Prostate gland (tissue), 2 donors: Measurements from ENCODE around the gene MLN. TPM values are rescaled to one million over a fixed set of nuclear protein-coding genes. Genes with fewer than 3 reads are reported as not detected.

Source experiments
- DNase-seq: peaks from one replicate; pipeline ENCODE4 v3.0.0-alpha.2; 2019; ENCODE audit warnings: low spot score
- H3K27ac ChIP-seq, 2 donors: fragments of 200-600 bp; sonication (generic); 2 replicates each; pipeline ENCODE4 v1.5.1; 2017 to 2019
- H3K27me3 ChIP-seq: fragments of 200-600 bp; sonication (generic); replicated peaks from 2 replicates; pipeline ENCODE4 v1.5.1; 2019; ENCODE audit not compliant: insufficient read depth
- H3K36me3 ChIP-seq, 2 donors: fragments of 200-600 bp; sonication (generic); 1 replicate in 1 of 2; 2 replicates in 1 of 2; pipeline versions ENCODE4 v1.5.1 to v1.8.1; 2017 to 2019
- H3K4me1 ChIP-seq: fragments of 200-600 bp; sonication (generic); replicated peaks from 2 replicates; pipeline ENCODE4 v1.5.1; 2019
- H3K4me3 ChIP-seq, 2 donors: fragments of 200-600 bp; sonication (generic); 2 replicates each; pipeline ENCODE4 v1.5.1; 2017 to 2019
- H3K9me3 ChIP-seq: fragments of 200-600 bp; sonication (generic); 2 replicates; pipeline ENCODE4 v1.5.1; 2017
- CTCF ChIP-seq, 4 experiments: fragments of 200-600 bp in 2 of 4; fragments of 450-650 bp in 2 of 4; sonication (generic) in 2 of 4; IDR thresholded peaks; 1 replicate in 3 of 4; 2 replicates in 1 of 4; pipeline ENCODE4 v1.5.1; 2016 to 2019; ENCODE audit warnings: antibody characterized with exemption in 4 of 4, mild to moderate bottlenecking in 2 of 4, moderate library complexity in 2 of 4
- POLR2A ChIP-seq: fragments of 450-650 bp; IDR thresholded peaks from one replicate; pipeline ENCODE4 v1.6.1; 2016; ENCODE audit warnings: antibody characterized with exemption, mild to moderate bottlenecking
- POLR2AphosphoS5 ChIP-seq: sonication (generic); formaldehyde crosslinking; IDR thresholded peaks from one replicate; pipeline ENCODE4 v1.6.1; 2017; ENCODE audit warnings: antibody characterized with exemption
- WGBS: methylation state at CpG from one replicate; pipeline ENCODE4 v1.1.5; 2018; 5-methylcytosine and 5-hydroxymethylcytosine counted together
- intact Hi-C: fragments of 100-400 bp; cut with DNase I; formaldehyde crosslinking; loops from one replicate; pipeline ENCODE4 v1.14.2; 2022
- total RNA-seq, 2 donors: library from RNA; depleted of rRNA; stranded (reverse); fragments of >200 nt; gene quantifications; one replicate each; pipeline ENCODE4 v1.1.0, GENCODE V29; 2016

Gene MLN
- total RNA-seq, 2 donors from 2014 or later = not detected

GRCh38 chr6:33765368-33765767, 38.4 kb downstream of the MLN start:
- no peaks in the 10 kb centered on the region for H3K27me3 ChIP-seq
- no peaks in the 10 kb centered on the region for H3K9me3 ChIP-seq
- no peak for DNase-seq
- no peaks in the 10 kb centered on the region for H3K36me3 ChIP-seq
- H3K4me3 ChIP-seq = no peak overlapping the region
- no peak overlapping the region for H3K27ac ChIP-seq
- peaks cover 12% of the 10 kb centered on the region for H3K4me1 ChIP-seq
- intact Hi-C loops = loop anchor here (5.0 kb wide), 1 partner anchor 387 kb away; no protein-coding TSS in a partner anchor
- WGBS = 94% methylated on average over 9 of the region's 9 CpGs
- TF ChIP-seq CTCF (IDR thresholded peaks at IDR 0.05) (no peak), POLR2AphosphoS5 (no peak), POLR2A (no peak)

- DNase-seq = no peak
- H3K4me3 ChIP-seq = no peak overlapping the region
- no peaks in the 10 kb centered on the region for H3K36me3 ChIP-seq
- intact Hi-C loops = loop anchor here (5.0 kb wide), 1 partner anchor 52 kb away; the partner anchor contains the start of gene UQCC2
- WGBS = 79% methylated on average over 2 of the region's 2 CpGs
- no peaks in the 10 kb centered on the region for H3K27me3 ChIP-seq
- H3K4me1 ChIP-seq = peaks cover 6% of the 10 kb centered on the region
- H3K9me3 ChIP-seq = no peaks in the 10 kb centered on the region
- no peak for TF ChIP-seq POLR2AphosphoS5
- TF ChIP-seq CTCF (IDR thresholded peaks at IDR 0.05) = no peak
- no peak for TF ChIP-seq POLR2A
- no peak overlapping the region for H3K27ac ChIP-seq
Observed at GRCh38 chr6:33764036-33764435, 39.8 kb downstream of the MLN start.

- Histone ChIP-seq H3K27me3 (no peaks in the 10 kb centered on the region), H3K36me3 (no peaks in the 10 kb centered on the region), H3K4me1 (peaks cover 6% of the 10 kb centered on the region), H3K9me3 (no peaks in the 10 kb centered on the region), H3K27ac (no peak overlapping the region), H3K4me3 (no peak overlapping the region)
- WGBS = 81% methylated on average over 6 of the region's 6 CpGs
- TF ChIP-seq POLR2A (no peak), POLR2AphosphoS5 (no peak), CTCF (IDR thresholded peaks at IDR 0.05) (no peak)
- no peak for DNase-seq
- intact Hi-C loops = loop anchor here (5.0 kb wide), 1 partner anchor 51 kb away; the partner anchor contains the start of gene UQCC2
Observed at GRCh38 chr6:33763483-33763882, 40.3 kb downstream of the MLN start.

- Histone ChIP-seq H3K9me3 (no peaks in the 10 kb centered on the region), H3K4me1 (peaks cover 6% of the 10 kb centered on the region), H3K27ac (no peak overlapping the region), H3K36me3 (no peaks in the 10 kb centered on the region), H3K27me3 (no peaks in the 10 kb centered on the region), H3K4me3 (no peak overlapping the region)
- intact Hi-C loops = loop anchor here (1.0 to 5.0 kb wide), 2 partner anchors 18 to 50 kb away; partner anchors contain the start of gene UQCC2
- no peak for TF ChIP-seq POLR2A
- no peak for TF ChIP-seq POLR2AphosphoS5
- 88% methylated on average over 4 of the region's 4 CpGs for WGBS
- no peak for DNase-seq
Observed at GRCh38 chr6:33762713-33763112, 41.1 kb downstream of the MLN start.

GRCh38 chr6:33761922-33762629, 41.7 kb downstream of the MLN start:
- Histone ChIP-seq H3K27ac (peak overlapping the region; percentile 11 to 24), H3K4me3 (no peak overlapping the region), H3K4me1 (peaks cover 6% of the 10 kb centered on the region), H3K27me3 (no peaks in the 10 kb centered on the region), H3K9me3 (no peaks in the 10 kb centered on the region), H3K36me3 (no peaks in the 10 kb centered on the region)
- WGBS = 59% methylated on average over 7 of the region's 7 CpGs
- intact Hi-C loops = loop anchor here (1.0 to 5.0 kb wide), 2 partner anchors 18 to 50 kb away; partner anchors contain the start of gene UQCC2
- peak in 3 of 4 experiments; percentile 75 to 84 (median 83) for TF ChIP-seq CTCF (IDR thresholded peaks at IDR 0.05)
- no peak for TF ChIP-seq POLR2A
- TF ChIP-seq POLR2AphosphoS5 = peak; percentile 39
- peak; percentile 56 for DNase-seq
